WTC11 (cell line): ENCODE measurements around the gene B9D2. TPM values are rescaled to one million over a fixed set of nuclear protein-coding genes. Genes with fewer than 3 reads are reported as not detected.

Source experiments
- ATAC-seq: fragments of 200-7000 bp; cut with Tn5 transposase; 2 replicates; pipeline ENCODE4 v1.10.0; 2021; ENCODE audit warnings: mild to moderate bottlenecking, moderate library complexity
- CTCF ChIA-PET: fragments of 300-600 bp; sonication (Branson Sonifier 250); formaldehyde crosslinking; loops from one replicate; lab custom pipeline; 2021; ENCODE audit warnings: antibody characterized with exemption; lab: Charles Lee
- POLR2A ChIA-PET: fragments of 350-600 bp; sonication (Branson Sonifier 250); formaldehyde crosslinking; loops from one replicate; lab custom pipeline; 2021; ENCODE audit warnings: antibody characterized with exemption; lab: Charles Lee
- DNase-seq: peaks from one replicate; pipeline ENCODE4 v3.0.0; 2021; ENCODE audit warnings: low spot score
- H3K27ac Mint-ChIP-seq: 2 replicates; pipeline ENCODE4 v1.8.0; 2021; ENCODE audit warnings: mixed read lengths
- H3K27me3 Mint-ChIP-seq: 2 replicates; pipeline ENCODE4 v1.8.0; 2021; ENCODE audit warnings: low read depth, mild to moderate bottlenecking, moderate library complexity, mixed read lengths
- H3K36me3 Mint-ChIP-seq: 2 replicates; pipeline ENCODE4 v1.8.0; 2021; ENCODE audit warnings: mixed read lengths
- H3K4me1 Mint-ChIP-seq: 2 replicates; pipeline ENCODE4 v1.8.0; 2022; ENCODE audit warnings: mixed read lengths
- H3K4me3 Mint-ChIP-seq: 2 replicates; pipeline ENCODE4 v1.8.0; 2021; ENCODE audit warnings: mild to moderate bottlenecking, moderate library complexity, mixed read lengths
- H3K9me3 Mint-ChIP-seq: 2 replicates; pipeline ENCODE4 v1.8.0; 2021; ENCODE audit warnings: mixed read lengths
- ARID4B ChIP-seq: sonication (generic); formaldehyde crosslinking; IDR thresholded peaks from 2 replicates; pipeline ENCODE4 v1.8.0; 2023; ENCODE audit warnings: missing genetic modification reagents, mild to moderate bottlenecking, borderline replicate concordance
- ATF1 ChIP-seq: sonication (generic); formaldehyde crosslinking; IDR thresholded peaks from 2 replicates; pipeline ENCODE4 v1.8.1; 2023; ENCODE audit warnings: mild to moderate bottlenecking, moderate library complexity, missing genetic modification reagents
- CTCF ChIP-seq: fragments of 200-600 bp; IDR thresholded peaks from 2 replicates; pipeline ENCODE4 v1.8.0; 2022; ENCODE audit warnings: antibody characterized with exemption
- EMX1 ChIP-seq: fragments of 250-450 bp; sonication (Bioruptor Pico); IDR thresholded peaks from 2 replicates; pipeline ENCODE4 v1.8.0; 2021; ENCODE audit warnings: mild to moderate bottlenecking
- ERG ChIP-seq: fragments of 250-450 bp; sonication (Bioruptor Pico); IDR thresholded peaks from 2 replicates; pipeline ENCODE4 v1.8.0; 2021; ENCODE audit warnings: mild to moderate bottlenecking
- FOXJ3 ChIP-seq: sonication (generic); formaldehyde crosslinking; IDR thresholded peaks from 2 replicates; pipeline ENCODE4 v1.9.0; 2021; ENCODE audit warnings: missing genetic modification reagents, mild to moderate bottlenecking, borderline replicate concordance
- FOXP1 ChIP-seq: sonication (generic); formaldehyde crosslinking; IDR thresholded peaks from 2 replicates; pipeline ENCODE4 v1.8.0; 2022; ENCODE audit warnings: missing genetic modification reagents, mild to moderate bottlenecking, moderate library complexity, borderline replicate concordance
- GABPB1 ChIP-seq: sonication (generic); formaldehyde crosslinking; IDR thresholded peaks from 2 replicates; pipeline ENCODE4 v1.8.1; 2023; ENCODE audit warnings: mild to moderate bottlenecking, missing genetic modification reagents
- GRHL2 ChIP-seq: fragments of 250-450 bp; sonication (Bioruptor Pico); IDR thresholded peaks from 2 replicates; pipeline ENCODE4 v1.8.0; 2022; ENCODE audit warnings: mild to moderate bottlenecking, moderate library complexity; ENCODE audit not compliant: insufficient replicate concordance, severe bottlenecking
- GTF2I ChIP-seq: fragments of 250-450 bp; sonication (Bioruptor Pico); conservative IDR thresholded peaks from 2 replicates; pipeline ENCODE4 v1.4.0; 2021; ENCODE audit warnings: mild to moderate bottlenecking
- IRF2 ChIP-seq: sonication (generic); formaldehyde crosslinking; IDR thresholded peaks from 2 replicates; pipeline ENCODE4 v1.8.0; 2022; ENCODE audit warnings: low read depth, missing genetic modification reagents, borderline replicate concordance
- MAX ChIP-seq: sonication (generic); formaldehyde crosslinking; IDR thresholded peaks from 2 replicates; pipeline ENCODE4 v1.8.0; 2022; ENCODE audit warnings: mild to moderate bottlenecking, missing genetic modification reagents
- NR2C2 ChIP-seq: sonication (generic); formaldehyde crosslinking; IDR thresholded peaks from 2 replicates; pipeline ENCODE4 v1.8.0; 2022; ENCODE audit warnings: mild to moderate bottlenecking, missing genetic modification reagents
- PRRX2 ChIP-seq: fragments of 250-450 bp; sonication (Bioruptor Pico); IDR thresholded peaks from 2 replicates; pipeline ENCODE4 v1.8.0; 2021; ENCODE audit warnings: mild to moderate bottlenecking
- RORB ChIP-seq: fragments of 250-450 bp; sonication (Bioruptor Pico); IDR thresholded peaks from 2 replicates; pipeline ENCODE4 v1.9.0; 2021; ENCODE audit warnings: mild to moderate bottlenecking
- ZBTB21 ChIP-seq: sonication (generic); formaldehyde crosslinking; IDR thresholded peaks from 2 replicates; pipeline ENCODE4 v1.8.1; 2023; ENCODE audit warnings: mild to moderate bottlenecking, missing genetic modification reagents, borderline replicate concordance
- ZNF232 ChIP-seq: sonication (generic); formaldehyde crosslinking; IDR thresholded peaks from 2 replicates; pipeline ENCODE4 v1.8.0; 2022; ENCODE audit warnings: mild to moderate bottlenecking, missing genetic modification reagents
- ZNF416 ChIP-seq: fragments of 250-450 bp; sonication (Bioruptor Pico); IDR thresholded peaks from 2 replicates; pipeline ENCODE4 v1.9.0; 2021; ENCODE audit warnings: mild to moderate bottlenecking, inconsistent platforms
- ZNF425 ChIP-seq: fragments of 250-450 bp; sonication (Bioruptor Pico); conservative IDR thresholded peaks from 2 replicates; pipeline ENCODE4 v1.9.0; 2021; ENCODE audit warnings: mild to moderate bottlenecking
- ZNF532 ChIP-seq: fragments of 250-450 bp; sonication (Bioruptor Pico); IDR thresholded peaks from 2 replicates; pipeline ENCODE4 v1.9.0; 2021; ENCODE audit warnings: mild to moderate bottlenecking, borderline replicate concordance
- total RNA-seq: library from RNA; stranded (reverse); gene quantifications from 3 replicates; pipeline ENCODE4 v1.2.3, GENCODE V29; 2021

The B9D2 gene
- total RNA-seq, 1 experiment from 2014 or later = 4.7 TPM

DNA sequence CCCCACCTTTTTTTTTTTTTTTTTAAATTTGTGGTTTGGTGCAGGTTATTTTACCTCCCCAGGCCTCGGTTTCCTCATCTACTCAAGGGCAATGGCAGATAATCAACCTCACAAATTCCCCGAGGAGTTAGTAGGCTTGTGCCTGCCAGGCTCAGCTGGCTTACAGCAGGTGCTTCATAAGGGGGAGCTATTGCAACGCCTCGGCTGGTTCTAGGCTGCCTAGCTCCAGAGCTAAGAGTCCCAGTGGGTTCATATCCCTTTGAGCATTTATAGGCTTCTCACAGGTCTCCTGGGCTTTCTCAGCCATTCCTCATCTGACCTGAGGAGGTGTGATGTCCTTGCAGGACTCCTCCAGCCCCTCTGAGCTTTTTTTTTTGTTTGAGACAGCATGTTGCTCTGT, 44.3 kb upstream of the B9D2 start (continued):
- TF ChIP-seq ATF1 (CRISPR knock-in tag) = no peak
- no peak for TF ChIP-seq PRRX2 (CRISPR knock-in tag)
- no peak for TF ChIP-seq GABPB1 (CRISPR knock-in tag)
- TF ChIP-seq ARID4B (CRISPR knock-in tag) = no peak
- TF ChIP-seq FOXJ3 (CRISPR knock-in tag) = no peak
- no peak for TF ChIP-seq MAX (CRISPR knock-in tag)

GRCh38 chr19:41407271-41407670, 43.3 kb upstream of the B9D2 start:
- no peaks in the 10 kb centered on the region for H3K36me3 Mint-ChIP-seq
- peaks cover 13% of the 10 kb centered on the region for H3K4me1 Mint-ChIP-seq
- peak; percentile 31 for DNase-seq
- no peak for TF ChIP-seq NR2C2 (CRISPR knock-in tag)
- TF ChIP-seq EMX1 = no peak
- TF ChIP-seq GRHL2 = no peak
- TF ChIP-seq ZNF416 (CRISPR knock-in tag) = no peak
- no peak for TF ChIP-seq ZNF425 (CRISPR knock-in tag)
- no peak for TF ChIP-seq GTF2I (CRISPR knock-in tag)
- no peak for TF ChIP-seq FOXP1 (CRISPR knock-in tag)
- TF ChIP-seq ZNF532 = no peak
- TF ChIP-seq RORB (CRISPR knock-in tag) = no peak
- TF ChIP-seq ZNF232 (CRISPR knock-in tag) = no peak
- TF ChIP-seq ERG = no peak
- TF ChIP-seq ZBTB21 (CRISPR knock-in tag) = no peak
- TF ChIP-seq CTCF = no peak
- no peak for TF ChIP-seq IRF2
- no peaks in the 10 kb centered on the region for H3K9me3 Mint-ChIP-seq
- H3K4me3 Mint-ChIP-seq = no peak overlapping the region
- peak; percentile 87 for ATAC-seq
- H3K27me3 Mint-ChIP-seq = no peaks in the 10 kb centered on the region
- ChIA-PET CTCF (interaction anchor here (0.9 to 3.8 kb wide), 7 partner anchors 20 to 156 kb away, joined by 3 to 25 read pairs (median 6); partner anchors contain the start of gene B3GNT8), POLR2A (interaction anchor here (0.7 to 1.9 kb wide), 2 partner anchors 32 to 350 kb away, joined by 4 to 10 read pairs; partner anchors contain the start of gene DMAC2)
- peak overlapping the region; percentile 82 for H3K27ac Mint-ChIP-seq
